NCI-H1694 (cell line): ENCODE measurements around the gene CHD5.
"Not testable (repeated sequence)": the region's sequence is repeated elsewhere in the genome, so short reads cannot be mapped to it uniquely, and the experiment has no call there.

Experiments
- DNase-seq: peaks from one replicate; lab custom pipeline; 2025; lab: John Stamatoyannopoulos, UW

The CHD5 gene

DNA sequence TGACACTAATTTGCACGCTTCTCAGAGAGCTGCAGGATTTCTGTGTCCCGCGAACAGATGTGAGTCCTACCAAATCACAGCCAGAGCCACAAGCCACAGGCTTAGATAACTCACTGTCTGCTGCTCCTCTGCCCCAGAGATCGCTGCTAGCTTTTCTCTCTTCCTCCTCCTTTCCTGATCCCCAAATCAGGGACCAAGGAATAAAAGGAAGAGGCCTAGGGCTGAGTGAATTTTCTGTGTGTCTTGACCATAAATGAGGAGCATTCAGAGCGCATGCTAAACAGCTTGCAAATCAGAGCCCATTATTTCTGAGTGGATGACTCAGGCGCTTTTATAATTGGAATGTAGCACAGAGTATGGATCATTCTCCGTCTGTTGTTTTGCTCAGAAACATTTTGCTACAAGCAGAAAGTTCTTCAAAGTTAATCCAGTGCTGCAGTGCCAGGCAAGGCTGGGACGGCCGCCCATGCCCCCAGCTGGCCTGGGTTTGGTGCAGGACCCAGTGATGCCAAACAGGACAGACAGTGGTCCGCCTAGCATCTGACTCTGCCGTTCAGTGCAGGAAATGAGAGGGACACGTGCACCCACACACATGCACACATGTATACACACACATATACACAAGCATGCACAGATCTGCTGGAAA lies 96.2 kb downstream of the CHD5 start:
- peak; percentile 59 for DNase-seq

DNA sequence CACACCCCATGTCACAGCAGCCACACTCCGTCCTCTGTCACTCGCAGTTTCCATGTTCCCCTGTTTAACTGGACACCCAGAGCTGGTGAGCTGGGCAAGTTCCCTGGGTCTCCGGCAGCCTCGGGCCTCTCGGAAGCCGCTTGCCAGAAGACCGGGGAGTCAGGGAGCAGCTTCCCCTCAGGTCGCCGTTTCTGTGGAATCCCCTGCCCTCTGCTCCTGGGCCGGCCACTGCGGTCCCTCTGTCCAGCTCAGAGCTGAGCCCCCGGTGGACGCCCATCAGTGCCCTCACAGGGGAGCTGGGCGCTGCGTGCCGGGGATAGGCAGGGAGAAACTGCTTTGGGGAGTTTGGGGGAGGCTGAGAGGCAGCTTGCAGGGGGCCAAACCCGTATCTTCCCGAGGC lies 96.7 kb downstream of the CHD5 start:
- DNase-seq, result no peak

- DNase-seq, result peak; percentile 9
Observed at GRCh38 chr1:6082430-6082971, 97.6 kb downstream of the CHD5 start.

DNA sequence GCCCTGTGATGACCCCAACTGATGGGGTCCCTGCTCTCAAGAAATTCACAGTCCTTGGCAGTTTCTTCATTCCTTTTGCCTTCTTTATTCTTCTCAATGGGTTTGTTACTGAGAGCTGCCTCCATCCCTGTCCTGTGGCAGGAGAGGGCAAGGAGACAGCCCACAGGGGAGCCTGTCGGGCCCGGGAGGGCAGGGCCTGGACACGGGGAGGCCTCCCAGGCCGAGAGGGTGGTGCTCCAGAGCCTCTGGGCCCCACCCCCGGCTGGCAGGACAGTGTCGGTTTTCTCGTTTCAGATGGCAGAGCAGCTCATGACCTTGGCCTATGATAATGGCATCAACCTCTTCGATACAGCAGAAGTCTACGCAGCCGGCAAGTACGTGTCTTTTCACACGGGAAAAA lies 98.2 kb downstream of the CHD5 start:
- DNase-seq, result no peak

DNA sequence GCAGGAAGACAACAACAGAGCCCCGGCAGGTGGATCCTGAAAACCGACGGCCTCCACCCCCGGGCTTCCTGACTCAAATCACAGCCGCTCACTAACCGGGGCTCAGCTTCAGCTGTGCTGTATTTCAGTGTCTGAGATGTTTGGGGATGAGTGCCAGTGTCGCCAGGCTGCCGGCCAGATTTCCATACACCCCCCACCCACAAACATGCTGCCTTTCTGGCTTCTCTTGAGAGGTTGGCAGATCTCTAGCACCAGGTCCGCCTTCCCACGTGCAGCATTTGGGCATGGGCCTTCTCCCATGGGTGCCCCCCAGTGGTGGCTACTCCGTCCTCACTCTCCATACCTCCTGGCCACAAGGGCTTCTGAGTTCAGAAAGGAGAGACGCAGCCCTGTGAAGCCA lies 99.7 kb downstream of the CHD5 start:
- DNase-seq, result peak; percentile 19

DNA sequence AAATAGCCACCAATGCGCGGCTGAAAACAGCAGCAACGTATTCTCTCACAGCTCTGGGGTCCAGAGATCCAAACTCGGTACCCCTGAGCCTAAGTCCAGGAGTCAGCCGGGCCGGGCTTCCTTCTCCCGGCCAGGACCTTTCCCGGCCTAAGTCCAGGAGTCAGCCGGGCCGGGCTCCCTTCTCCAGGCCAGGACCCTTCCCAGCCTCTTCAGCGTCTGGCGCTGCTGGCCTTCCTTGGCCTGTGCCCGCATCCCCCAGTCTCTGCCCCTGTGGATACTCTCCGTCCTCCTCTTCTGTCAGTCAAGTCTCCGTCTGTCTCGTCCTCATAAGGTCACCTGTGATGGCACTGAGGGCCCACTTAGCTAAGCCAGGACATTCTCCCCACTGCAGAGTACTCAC lies 102.2 kb downstream of the CHD5 start:
- DNase-seq, result no peak

DNA sequence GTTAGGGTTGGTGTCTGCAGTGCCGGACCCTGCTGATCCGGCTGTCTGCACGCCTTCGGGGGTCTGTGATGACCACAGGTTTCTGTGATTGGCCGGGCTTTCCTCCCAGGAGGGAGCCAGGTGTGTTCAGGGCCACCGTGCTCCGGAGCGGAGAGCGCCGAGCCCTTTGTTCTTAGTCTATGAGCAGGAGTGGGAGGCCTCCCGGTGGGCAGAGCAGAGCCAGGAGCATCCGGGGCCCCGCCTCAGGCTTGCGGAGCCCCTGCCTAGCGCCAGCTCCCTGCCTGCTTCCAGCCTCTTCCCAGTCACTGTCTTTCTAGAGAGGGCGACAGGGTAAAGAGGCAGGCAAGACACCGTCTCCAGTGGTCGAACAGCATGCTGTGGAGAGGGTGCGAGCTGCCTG lies 102.6 kb downstream of the CHD5 start:
- DNase-seq, result no peak

GRCh38 chr1:6077061-6077460 lies 103.1 kb downstream of the CHD5 start:
- not testable (repeated sequence) for DNase-seq

GRCh38 chr1:6075748-6076147 lies 104.4 kb downstream of the CHD5 start:
- DNase-seq, result no peak

DNA sequence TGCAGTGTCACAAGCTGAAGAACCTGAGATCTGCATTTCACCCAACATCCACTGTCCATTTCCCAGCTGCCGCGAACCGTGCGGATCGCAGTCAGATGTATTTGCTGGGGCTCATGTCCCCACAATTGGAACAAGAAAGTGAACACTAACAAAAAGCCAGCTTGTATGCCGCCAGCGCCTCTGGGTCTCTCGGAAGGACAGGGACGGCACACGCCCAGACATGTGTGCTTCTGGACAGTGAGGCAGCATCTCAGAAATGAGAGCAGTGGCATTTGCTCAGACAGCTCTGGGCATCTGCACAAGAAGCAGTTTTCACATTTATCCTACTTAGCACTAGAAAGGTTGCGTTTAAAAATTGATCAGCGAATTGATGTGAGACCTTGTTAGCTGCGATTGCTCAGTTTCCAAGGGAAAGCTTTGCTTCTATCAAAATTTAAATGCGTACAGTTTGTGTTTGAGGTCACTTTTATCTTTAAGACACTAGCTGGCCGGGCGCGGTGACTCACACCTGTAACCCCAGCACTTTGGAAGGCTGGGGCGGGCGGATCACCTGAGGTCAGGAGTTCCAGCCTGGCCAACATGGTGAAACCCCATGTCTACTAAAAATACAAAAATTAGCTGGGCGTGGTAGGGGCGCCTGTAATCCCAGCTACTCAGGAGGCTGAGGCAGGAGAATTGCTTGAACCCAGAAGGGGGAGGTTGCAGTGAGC lies 105.8 kb downstream of the CHD5 start:
- DNase-seq, result no peak

DNA sequence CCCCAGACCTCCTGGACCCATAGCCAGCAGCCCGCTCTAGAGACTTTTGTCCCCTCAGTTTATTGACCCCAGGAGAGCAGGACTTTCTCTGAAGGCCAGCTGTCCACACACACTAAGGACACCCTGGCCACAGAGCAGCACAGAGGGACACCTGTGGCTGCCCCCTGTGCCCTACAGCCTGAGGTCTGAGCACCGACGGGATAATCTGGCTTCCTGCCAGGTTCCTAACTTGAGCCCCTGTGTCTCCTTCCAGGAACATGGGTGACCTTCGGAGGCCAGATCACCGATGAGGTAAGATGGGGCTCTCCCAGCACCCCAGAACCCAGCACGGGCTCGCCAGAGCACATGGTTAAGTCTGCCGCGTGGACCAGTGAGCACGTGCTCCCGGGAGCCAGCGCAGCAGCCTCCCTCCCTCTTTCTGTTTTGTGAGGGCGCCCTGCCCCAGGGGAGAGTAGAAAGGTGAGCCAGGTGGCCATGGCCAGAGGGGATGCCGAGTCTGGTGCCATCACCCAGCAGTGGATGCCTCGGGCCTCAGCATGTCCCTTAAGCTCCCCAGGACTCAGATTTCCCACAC lies 106.6 kb downstream of the CHD5 start:
- DNase-seq, result no peak

DNA sequence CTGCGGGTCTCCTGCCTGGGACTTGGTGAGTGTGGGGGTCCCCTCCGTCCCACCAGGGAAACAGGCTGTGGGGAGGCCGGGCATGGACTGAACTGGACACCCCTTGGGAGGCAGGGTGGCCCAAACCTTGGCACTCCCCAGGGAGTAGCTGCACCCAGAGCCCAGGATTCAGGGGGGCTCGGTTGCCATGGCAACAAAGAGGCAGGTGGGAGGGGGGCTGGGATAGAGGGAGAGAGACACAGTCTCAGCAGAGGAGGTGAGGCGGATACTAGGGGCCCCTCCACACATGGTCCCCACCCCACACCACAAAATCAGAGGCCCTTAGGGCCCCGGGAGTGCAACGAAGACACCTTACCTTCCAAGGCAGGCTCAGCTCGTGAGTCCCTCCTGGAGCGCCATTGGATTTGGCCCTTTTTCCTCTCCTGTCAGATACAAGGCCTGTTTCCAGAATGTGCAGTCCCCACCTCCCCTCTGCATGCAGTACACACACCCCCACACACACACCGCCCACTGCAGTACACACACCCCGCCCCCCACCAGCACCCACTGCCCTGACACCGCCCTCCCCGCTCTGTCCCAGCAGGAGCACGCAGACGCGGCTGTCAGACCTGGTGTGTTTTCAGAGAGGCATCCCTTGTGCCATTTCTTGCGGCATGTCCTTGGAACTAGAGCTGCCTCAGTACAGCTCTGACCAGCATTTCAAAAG lies 107.2 kb downstream of the CHD5 start:
- DNase-seq, result no peak

- DNase-seq, result no peak
Observed at GRCh38 chr1:6071219-6071618, 108.9 kb downstream of the CHD5 start.

GRCh38 chr1:6070450-6070974 lies 109.6 kb downstream of the CHD5 start:
- DNase-seq, result no peak

- no peak for DNase-seq
Observed at GRCh38 chr1:6069573-6069972, 110.5 kb downstream of the CHD5 start.

GRCh38 chr1:6068932-6069331 lies 111.2 kb downstream of the CHD5 start:
- no peak for DNase-seq

DNA sequence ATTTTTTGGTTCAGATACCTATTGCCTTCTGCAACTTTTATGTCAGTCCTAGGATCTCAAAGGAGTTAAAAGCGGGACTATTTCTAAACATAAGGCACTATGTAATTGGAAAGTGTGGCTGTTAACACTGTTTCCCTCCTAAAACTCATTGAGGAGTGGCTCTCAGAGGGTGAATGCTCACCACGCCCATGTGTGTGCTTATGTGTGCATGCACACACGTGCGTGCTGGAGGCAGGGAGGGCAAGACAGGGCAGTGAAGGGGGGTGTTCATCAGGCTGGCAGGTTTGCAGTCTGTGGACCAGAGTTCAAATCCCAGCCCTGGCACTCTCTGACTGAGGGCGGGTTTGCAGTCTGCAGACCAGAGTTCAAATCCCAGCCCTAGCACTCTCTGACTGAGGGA lies 112.0 kb downstream of the CHD5 start:
- DNase-seq, result no peak

- no peak for DNase-seq
Observed at GRCh38 chr1:6066680-6067079, 113.4 kb downstream of the CHD5 start.

- DNase-seq, result no peak
Observed at GRCh38 chr1:6065093-6065858, 114.8 kb downstream of the CHD5 start.

GRCh38 chr1:6063532-6064053 lies 116.5 kb downstream of the CHD5 start:
- not testable (repeated sequence) for DNase-seq

GRCh38 chr1:6062670-6063069 lies 117.5 kb downstream of the CHD5 start:
- no peak for DNase-seq
